ENCODE results near the gene TM9SF2.
A peak's percentile ranks its signal among the peaks of the same experiment; 100 is the strongest.
"Not testable (repeated sequence)": the region's sequence is repeated elsewhere in the genome, so short reads cannot be mapped to it uniquely, and the experiment has no call there.

The TM9SF2 gene

DNA sequence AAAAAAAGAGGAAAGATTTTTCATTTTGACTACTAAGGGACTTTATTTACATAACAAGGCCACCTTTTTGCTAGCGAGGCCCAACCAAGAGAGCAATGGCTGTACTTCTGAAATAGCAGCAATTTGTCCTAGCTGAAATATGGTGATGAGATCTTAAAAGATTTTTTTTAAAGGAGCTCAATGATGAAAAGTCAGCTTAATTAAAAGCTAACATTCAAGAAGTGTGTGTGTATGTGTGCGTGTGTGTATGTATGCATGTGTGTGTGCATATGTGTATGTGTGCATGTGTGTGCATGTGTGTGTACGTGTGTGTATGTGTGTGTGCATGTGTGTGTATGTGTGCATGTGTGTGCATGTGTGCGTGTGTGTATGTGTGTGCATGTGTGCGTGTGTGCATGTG is 24.6 kb upstream of the TM9SF2 start:
- FAIRE-seq (no peak), DNase-seq (ENCODE audit: insufficient read length, low spot score) (no peak)
- TF ChIP-seq POLR2A (IDR thresholded peaks at IDR 0.05; ENCODE audit: low read depth, low read length) = no peak

DNA sequence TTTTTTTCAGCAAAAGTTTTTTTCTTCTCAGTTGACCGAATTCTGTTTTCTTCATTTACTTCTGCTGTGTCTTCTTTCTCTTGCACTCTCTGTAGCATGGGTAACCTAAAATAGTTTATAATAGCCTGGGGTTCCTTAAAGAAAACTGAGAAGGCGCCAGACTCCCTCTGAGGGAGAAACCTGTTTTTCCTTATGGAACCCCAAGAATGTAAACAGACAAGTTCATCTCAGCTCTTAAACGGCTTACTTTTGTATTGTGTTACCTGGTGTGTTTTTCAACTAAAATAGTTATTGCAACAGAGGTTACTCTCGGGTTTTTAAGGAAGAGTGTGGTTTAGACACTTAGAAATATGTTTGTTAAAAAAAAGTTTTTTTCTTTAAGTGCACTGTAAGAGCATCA is 23.8 kb upstream of the TM9SF2 start:
- FAIRE-seq (no peak), DNase-seq (ENCODE audit: insufficient read length, low spot score) (no peak)
- TF ChIP-seq POLR2A (IDR thresholded peaks at IDR 0.05; ENCODE audit: low read depth, low read length) = no peak

DNA sequence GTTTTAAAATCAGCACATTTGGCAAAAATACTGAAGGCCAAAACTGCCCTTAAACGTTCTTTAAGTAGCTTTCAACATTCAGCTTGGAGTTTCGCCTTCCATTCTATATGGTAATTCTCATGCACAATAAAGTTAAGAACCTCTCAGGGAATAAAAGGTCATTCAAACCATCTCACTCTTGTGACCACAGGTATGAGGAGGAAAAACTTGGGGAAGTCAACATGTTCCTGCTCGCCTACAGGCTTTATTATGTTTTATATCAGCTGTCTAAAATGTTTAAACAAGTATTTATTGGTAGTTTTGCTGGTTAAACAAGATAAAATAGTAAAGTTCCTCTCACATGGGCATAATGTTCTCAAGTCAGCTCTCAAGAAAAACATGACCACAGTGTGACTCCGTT is 19.9 kb upstream of the TM9SF2 start:
- DNase-seq (ENCODE audit: insufficient read length, low spot score) = no peak
- peak; percentile 64 for FAIRE-seq
- TF ChIP-seq POLR2A (IDR thresholded peaks at IDR 0.05; ENCODE audit: low read depth, low read length) = no peak

DNA sequence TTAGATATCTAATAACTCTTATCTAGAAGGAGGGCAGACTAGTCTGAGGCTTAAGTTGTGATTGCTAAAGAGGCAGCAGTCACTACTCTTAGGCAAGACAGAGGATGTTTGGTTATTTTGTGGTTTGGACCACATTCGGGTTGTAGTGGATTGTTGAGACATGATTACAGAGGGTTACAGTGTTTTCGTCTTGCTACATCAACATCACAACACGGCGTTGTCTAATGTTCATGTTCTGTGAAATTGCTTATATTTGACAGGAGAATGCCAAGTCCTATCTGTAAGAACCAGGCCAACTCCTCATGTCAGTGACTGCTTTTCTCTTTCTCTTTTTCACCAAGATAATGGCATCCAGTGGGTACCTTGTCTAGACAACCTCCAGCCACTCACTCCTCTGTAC is 16.8 kb upstream of the TM9SF2 start:
- no peak for TF ChIP-seq POLR2A (IDR thresholded peaks at IDR 0.05; ENCODE audit: low read depth, low read length)
- DNase-seq (ENCODE audit: insufficient read length, low spot score) (no peak), FAIRE-seq (peak; percentile 95)

DNA sequence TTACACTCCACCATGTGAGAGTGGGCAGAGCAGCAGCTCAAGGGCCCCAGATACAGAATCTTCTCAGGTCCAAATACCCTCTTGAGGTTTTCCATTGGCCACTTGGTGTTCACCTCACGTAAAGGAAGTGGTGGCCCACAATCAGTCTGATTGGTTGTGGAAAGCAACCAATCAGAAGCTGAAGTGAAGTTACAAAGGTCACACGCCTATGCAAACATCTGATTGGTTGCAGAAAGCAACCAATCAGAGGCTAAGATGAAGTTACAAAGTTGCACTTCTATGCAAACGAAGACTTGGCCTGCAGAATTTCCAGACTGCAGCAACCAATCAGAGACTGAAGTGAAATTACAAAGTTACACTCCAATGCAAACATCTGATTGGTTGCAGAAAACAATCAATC is 14.3 kb upstream of the TM9SF2 start:
- FAIRE-seq = peak; percentile 53
- no peak for DNase-seq (ENCODE audit: insufficient read length, low spot score)
- no peak for TF ChIP-seq POLR2A (IDR thresholded peaks at IDR 0.05; ENCODE audit: low read depth, low read length)

DNA sequence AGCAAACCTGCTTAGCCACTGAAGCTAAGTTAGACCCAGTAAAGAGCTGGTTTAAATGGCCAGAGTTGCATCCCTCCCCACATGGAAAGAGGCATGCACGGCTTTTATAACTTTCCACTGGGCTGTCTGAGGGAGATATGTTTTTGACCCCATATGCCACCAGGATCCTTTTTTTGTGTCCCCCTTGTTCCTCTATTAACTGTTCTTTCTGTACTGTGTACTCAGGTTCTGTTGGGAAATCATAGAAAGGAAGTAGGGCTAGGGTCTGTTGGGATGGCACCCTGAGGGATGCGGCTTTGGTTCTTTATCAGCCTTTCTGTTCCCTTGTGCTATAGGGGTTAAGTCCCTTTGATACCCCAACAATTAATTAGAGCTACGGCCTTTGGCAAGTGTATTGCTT is 12.2 kb upstream of the TM9SF2 start:
- no peak for FAIRE-seq
- DNase-seq (ENCODE audit: insufficient read length, low spot score) = no peak
- no peak for TF ChIP-seq POLR2A (IDR thresholded peaks at IDR 0.05; ENCODE audit: low read depth, low read length)

DNA sequence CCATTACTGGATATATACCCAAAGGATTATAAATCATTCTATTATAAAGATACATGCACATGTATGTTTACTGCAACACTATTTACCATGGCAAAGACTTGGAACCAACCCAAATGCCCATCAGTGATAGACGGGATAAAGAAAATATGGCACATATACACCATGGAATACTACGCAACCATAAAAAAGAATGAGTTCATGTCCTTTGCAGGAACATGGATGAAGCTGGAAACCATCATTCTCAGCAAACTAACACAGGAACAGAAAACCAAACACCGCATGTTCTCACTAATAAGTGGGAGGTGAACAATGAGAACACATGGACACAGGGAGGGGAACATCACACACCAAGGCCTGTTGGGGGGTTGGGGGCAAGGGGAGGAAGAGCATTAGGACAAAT is 9.5 kb upstream of the TM9SF2 start:
- not testable (repeated sequence) for FAIRE-seq; DNase-seq (ENCODE audit: insufficient read length, low spot score)

DNA sequence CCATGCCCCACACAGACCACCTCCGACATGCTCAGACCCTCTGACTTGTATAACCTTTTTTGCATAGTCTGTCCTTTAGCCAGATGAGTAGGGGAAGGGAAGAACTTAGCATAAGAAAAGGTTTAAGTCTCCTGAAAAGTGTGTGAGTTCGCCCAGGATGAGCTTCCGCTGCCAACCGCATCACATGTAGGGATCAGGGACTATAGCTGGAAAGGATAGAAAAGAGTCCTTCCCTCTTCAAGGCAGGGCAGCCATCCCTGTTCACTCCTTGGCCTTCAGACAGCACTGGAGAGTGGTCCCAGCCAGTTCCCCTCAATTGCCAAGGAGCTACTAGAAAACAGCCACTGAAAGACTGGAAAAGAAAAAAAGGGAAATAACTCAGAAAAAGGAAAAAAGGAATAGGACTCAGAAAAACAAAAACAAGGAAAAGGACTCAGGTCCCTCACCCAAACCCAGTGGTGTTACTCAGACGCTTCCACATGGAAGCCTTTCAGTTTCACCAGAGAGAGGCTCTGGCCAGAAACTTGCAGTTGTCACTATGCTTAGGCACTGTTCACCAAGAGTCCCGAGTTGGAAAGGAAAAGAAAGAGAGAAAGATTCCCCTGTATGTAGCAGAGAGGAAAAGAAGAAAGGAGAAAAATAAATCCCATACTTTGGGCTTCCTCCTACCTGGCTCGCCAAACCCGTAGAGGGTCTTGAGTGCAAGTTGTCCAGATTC is 5.6 kb upstream of the TM9SF2 start:
- no peak for TF ChIP-seq POLR2A (IDR thresholded peaks at IDR 0.05; ENCODE audit: low read depth, low read length)
- FAIRE-seq (peak; percentile 23), DNase-seq (ENCODE audit: insufficient read length, low spot score) (no peak)

DNA sequence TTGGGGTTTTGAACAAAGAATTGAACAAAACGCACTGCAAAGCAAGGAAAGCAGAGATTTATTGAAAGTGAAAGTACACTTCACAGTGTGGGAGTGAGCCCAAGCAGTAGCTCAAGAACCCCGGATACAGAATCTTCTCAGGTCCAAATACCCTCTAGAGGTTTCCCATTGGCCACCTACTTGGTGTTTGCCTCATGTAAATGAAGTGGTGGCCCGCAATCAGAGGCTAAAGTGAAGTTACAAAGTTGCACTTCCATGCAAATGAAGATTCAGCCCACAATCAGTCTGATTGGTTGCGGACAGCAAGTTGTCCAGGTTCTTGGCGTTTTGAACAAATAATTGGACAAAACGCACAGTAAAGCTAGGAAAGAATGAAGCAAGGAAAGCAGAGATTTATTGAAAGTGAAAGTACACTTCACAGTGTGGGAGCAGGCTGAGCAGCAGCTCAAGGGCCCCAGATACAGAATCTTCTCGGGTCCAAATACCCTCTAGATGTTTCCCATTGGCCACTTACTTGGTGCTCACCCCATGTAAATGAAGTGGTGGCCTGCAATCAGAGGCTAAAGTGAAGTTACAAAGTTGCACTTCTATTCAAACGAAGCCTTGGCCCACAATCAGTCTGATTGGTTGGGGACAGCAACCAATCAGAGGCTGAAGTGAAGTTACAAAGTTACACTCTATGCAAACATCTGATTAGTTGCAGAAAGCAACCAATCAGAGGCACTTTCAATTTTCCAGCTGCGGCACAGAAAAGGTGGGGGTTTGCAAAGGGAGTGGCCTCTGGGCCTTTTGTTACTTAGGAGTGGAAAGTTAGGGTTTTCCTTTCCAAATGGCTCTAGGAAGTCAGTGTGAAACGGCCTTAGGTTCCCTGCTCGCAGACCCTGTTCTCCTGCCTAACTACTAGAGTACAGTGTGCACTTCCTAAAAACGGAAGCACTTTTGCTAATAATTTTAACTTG is 4.8 kb upstream of the TM9SF2 start:
- FAIRE-seq (peak; percentile 100), DNase-seq (ENCODE audit: insufficient read length, low spot score) (peak; percentile 40)
- no peak for TF ChIP-seq POLR2A (IDR thresholded peaks at IDR 0.05; ENCODE audit: low read depth, low read length)

DNA sequence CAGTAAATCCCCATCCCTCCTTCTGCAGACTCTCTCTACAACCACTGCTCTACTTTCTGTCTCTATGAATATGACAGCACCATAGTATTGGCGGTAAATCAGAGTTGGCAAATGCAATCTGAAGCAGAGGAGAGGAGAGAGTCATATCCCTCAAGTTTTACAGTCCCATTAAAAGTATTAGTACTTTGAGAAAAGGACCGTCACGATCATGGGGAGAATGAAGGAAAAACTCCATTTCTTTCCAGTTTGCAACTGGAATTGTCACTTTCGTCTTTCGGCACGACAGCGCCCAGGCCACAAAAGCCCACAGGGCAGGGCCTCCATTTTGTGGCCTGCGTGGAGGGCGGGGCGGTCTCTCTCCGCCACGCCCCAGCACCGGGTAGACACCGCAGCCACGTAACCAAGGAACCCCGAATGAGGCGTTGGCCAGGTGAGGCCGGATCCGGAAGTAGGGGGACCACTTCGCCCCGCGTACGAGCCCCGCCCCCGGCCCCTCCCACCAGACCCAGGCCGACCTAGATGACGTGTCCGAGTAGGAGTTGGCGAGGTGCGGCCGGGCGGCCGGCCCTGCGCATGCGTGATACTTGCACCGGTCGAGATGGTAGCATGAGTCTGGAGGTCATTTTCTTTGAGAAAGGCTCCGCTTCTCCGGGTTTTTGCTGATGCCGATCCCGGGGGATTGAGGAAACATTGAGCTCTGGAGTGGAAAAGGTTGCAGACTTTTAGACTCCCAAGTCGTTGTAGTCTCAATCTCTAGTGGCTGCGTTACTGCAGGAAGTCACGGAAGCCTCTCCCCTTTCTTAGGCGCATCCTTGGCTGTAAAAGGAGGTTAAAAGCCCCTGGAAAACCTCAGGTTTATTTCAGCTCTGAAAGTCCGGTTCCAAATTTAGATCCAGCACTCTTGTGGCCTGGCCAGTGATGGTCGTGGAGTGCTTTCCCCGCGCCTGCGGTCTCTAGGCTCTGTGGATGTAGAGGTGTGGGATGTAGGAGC is 2.8 kb upstream of the TM9SF2 start:
- FAIRE-seq = peak; percentile 95
- TF ChIP-seq POLR2A (IDR thresholded peaks at IDR 0.05; ENCODE audit: low read depth, low read length) = peak; percentile 49; the same call in 1 of the 2 replicates
- DNase-seq (ENCODE audit: insufficient read length, low spot score) = peak; percentile 98

DNA sequence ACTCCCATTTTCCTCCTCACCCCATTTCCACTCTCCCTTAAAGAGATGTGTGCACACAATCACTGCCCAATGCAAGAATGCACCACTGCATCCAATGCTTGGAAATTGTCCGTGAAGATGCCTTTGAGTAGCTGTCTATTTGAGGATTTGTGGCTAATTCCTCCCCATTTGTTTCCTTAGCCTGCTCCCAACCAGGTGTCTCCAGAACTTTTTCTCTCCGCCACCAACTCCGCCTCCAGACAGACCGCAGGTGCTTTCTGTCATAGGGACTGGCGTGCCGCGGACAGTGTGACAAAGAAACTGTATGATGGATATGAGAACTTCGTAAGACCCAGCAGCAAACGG is 461 bp upstream of the TM9SF2 start:
- FAIRE-seq (peak; percentile 23), DNase-seq (ENCODE audit: insufficient read length, low spot score) (no peak)
- no peak for TF ChIP-seq POLR2A (IDR thresholded peaks at IDR 0.05; ENCODE audit: low read depth, low read length)

DNA sequence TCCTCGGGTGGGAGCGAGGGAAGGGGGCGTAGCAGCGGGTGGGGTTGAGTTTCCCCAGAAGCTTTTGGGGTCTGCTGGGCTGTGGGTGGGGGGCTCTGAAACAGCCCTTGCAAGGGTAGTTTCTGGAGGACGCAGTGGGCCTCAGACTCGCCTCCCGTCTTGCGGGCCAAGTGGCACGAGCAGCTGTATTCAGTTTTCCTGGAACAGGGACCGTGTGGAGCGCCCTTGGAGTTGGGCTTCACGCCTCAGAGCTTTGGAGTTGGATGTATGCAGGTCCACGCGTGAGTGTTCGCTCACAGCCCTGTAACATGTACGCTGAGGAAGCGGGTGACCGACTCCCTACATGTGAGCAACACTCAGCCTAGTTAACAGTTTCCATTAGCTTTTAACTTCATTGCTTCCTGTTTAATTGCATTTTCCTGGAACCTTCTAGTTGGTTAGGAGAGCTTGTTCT is 603 bp downstream of the TM9SF2 start:
- TF ChIP-seq POLR2A (IDR thresholded peaks at IDR 0.05; ENCODE audit: low read depth, low read length) = no peak
- no peak for DNase-seq (ENCODE audit: insufficient read length, low spot score)
- FAIRE-seq = peak; percentile 95

DNA sequence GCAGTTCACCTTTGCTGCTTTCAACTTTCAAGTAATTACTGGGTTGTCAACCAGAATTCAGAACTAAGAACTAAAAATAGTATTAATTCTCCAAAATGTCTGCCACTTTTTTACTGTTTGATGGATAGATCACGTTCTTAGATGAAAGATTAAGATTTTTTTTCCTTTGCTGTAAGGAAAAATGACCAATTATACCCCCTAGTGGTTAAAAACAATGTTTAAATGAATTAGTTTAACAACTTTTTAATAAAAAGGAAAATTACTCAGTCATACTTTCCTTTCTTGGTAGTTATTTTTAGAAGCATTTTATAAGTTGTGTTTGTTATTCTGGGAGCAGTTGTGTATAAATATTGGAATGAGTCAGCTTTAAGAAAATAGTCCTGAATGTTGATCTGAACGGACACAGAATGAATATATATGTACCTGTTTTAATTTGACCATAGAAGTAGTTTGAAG is 4.6 kb downstream of the TM9SF2 start:
- no peak for TF ChIP-seq POLR2A (IDR thresholded peaks at IDR 0.05; ENCODE audit: low read depth, low read length)
- DNase-seq (ENCODE audit: insufficient read length, low spot score) = no peak
- FAIRE-seq = no peak
